Liver (tissue), 9 donors: ENCODE data around the gene SMIM36. TPM values are rescaled to one million over a fixed set of nuclear protein-coding genes. Genes with fewer than 3 reads are reported as not detected.
"Not testable (repeated sequence)": the region's sequence is repeated elsewhere in the genome, so short reads cannot be mapped to it uniquely, and the experiment has no call there.

ENCODE experiments used
- DNase-seq: peaks from one replicate; pipeline ENCODE4 v3.0.0-alpha.2; 2017; ENCODE audit warnings: low spot score
- H3K27ac ChIP-seq, 2 donors: one replicate each; pipeline ENCODE4 v1.7.0; 2013; ENCODE audit warnings: inconsistent platforms in 2 of 2, low read length in 2 of 2, control low read depth in 1 of 2, low read depth in 1 of 2, mild to moderate bottlenecking in 1 of 2
- H3K27me3 ChIP-seq, 4 donors: one replicate each; pipeline versions ENCODE4 v1.6.1 to v1.7.0; 2013; ENCODE audit warnings: low read length in 3 of 4, inconsistent platforms in 1 of 4, mild to moderate bottlenecking in 1 of 4, moderate library complexity in 1 of 4; ENCODE audit not compliant: control insufficient read depth in 4 of 4, insufficient read depth in 4 of 4
- H3K36me3 ChIP-seq, 4 donors: one replicate each; pipeline versions ENCODE4 v1.6.1 to v1.7.0; 2013; ENCODE audit warnings: low read length in 3 of 4, mild to moderate bottlenecking in 3 of 4, low read depth in 1 of 4, moderate library complexity in 1 of 4; ENCODE audit not compliant: control insufficient read depth in 4 of 4, insufficient read depth in 3 of 4
- H3K4me1 ChIP-seq, 4 donors: one replicate each; pipeline versions ENCODE4 v1.6.1 to v1.7.0; 2013; ENCODE audit warnings: low read length in 3 of 4, mild to moderate bottlenecking in 3 of 4, moderate library complexity in 1 of 4; ENCODE audit not compliant: control insufficient read depth in 4 of 4, insufficient read depth in 4 of 4
- H3K4me3 ChIP-seq, 3 donors: one replicate each; pipeline versions ENCODE4 v1.6.1 to v1.7.0; 2013; ENCODE audit warnings: low read length in 3 of 3, control low read depth in 1 of 3, low read depth in 1 of 3, mild to moderate bottlenecking in 1 of 3
- H3K9ac ChIP-seq, 2 donors: one replicate each; pipeline ENCODE4 v1.7.0; 2013; ENCODE audit warnings: low read length in 2 of 2, mild to moderate bottlenecking in 2 of 2, moderate library complexity in 2 of 2, control low read depth in 1 of 2, low read depth in 1 of 2
- H3K9me3 ChIP-seq, 4 donors: one replicate each; pipeline versions ENCODE4 v1.6.1 to v1.7.0; 2013; ENCODE audit warnings: low read length in 3 of 4; ENCODE audit not compliant: control insufficient read depth in 4 of 4
- ATF3 ChIP-seq: IDR thresholded peaks from 2 replicates; pipeline ENCODE4 v1.6.1; 2016; ENCODE audit warnings: antibody characterized with exemption
- CTCF ChIP-seq: fragments of 150-350 bp; IDR thresholded peaks from 2 replicates; pipeline ENCODE4 v1.5.1; 2017; ENCODE audit warnings: improper control_type of control experiment, low read depth, low read length; ENCODE audit not compliant: missing input control
- EGR1 ChIP-seq, 2 donors: IDR thresholded peaks; 2 replicates each; pipeline ENCODE4 v1.6.1; 2016 to 2018; ENCODE audit warnings: antibody characterized with exemption in 2 of 2, low read depth in 2 of 2
- FOXA1 ChIP-seq: IDR thresholded peaks from 2 replicates; pipeline ENCODE4 v1.6.1; 2016; ENCODE audit warnings: antibody characterized with exemption
- GABPA ChIP-seq, 2 donors: IDR thresholded peaks in 1 of 2; conservative IDR thresholded peaks in 1 of 2; 2 replicates each; pipeline ENCODE4 v1.6.1; 2016; ENCODE audit warnings: antibody characterized with exemption in 2 of 2, mild to moderate bottlenecking in 1 of 2, moderate library complexity in 1 of 2
- HNF4A ChIP-seq, 2 donors: conservative IDR thresholded peaks; 2 replicates each; pipeline ENCODE4 v1.6.1; 2016; ENCODE audit warnings: antibody characterized with exemption in 2 of 2, mild to moderate bottlenecking in 2 of 2
- HNF4G ChIP-seq: IDR thresholded peaks from 2 replicates; pipeline ENCODE4 v1.6.1; 2016; ENCODE audit warnings: antibody characterized with exemption
- JUND ChIP-seq, 2 donors: IDR thresholded peaks; 2 replicates each; pipeline ENCODE4 v1.6.1; 2016; ENCODE audit warnings: antibody characterized with exemption in 2 of 2
- NR2F2 ChIP-seq: IDR thresholded peaks from 2 replicates; pipeline ENCODE4 v1.6.1; 2016; ENCODE audit warnings: antibody characterized with exemption
- RAD21 ChIP-seq, 2 donors: IDR thresholded peaks; 2 replicates each; pipeline ENCODE4 v1.6.1; 2016; ENCODE audit warnings: antibody characterized with exemption in 2 of 2, mild to moderate bottlenecking in 2 of 2
- REST ChIP-seq: IDR thresholded peaks from 2 replicates; pipeline ENCODE4 v1.6.1; 2016; ENCODE audit warnings: antibody characterized with exemption, mild to moderate bottlenecking
- RXRA ChIP-seq, 2 donors: IDR thresholded peaks; 2 replicates each; pipeline ENCODE4 v1.6.1; 2017 to 2018; ENCODE audit warnings: antibody characterized with exemption in 2 of 2, mild to moderate bottlenecking in 1 of 2
- SP1 ChIP-seq: IDR thresholded peaks from 2 replicates; pipeline ENCODE4 v1.6.1; 2018; ENCODE audit warnings: antibody characterized with exemption, mild to moderate bottlenecking
- TAF1 ChIP-seq: conservative IDR thresholded peaks from 2 replicates; pipeline ENCODE4 v1.6.1; 2016; ENCODE audit warnings: antibody characterized with exemption, mild to moderate bottlenecking
- YY1 ChIP-seq: IDR thresholded peaks from 2 replicates; pipeline ENCODE4 v1.6.1; 2016; ENCODE audit warnings: antibody characterized with exemption, mild to moderate bottlenecking
- ZBTB33 ChIP-seq: IDR thresholded peaks from 2 replicates; pipeline ENCODE4 v1.6.1; 2016; ENCODE audit warnings: antibody characterized with exemption
- WGBS: extraction: QIAGEN DNeasy Blood & Tissue Kit; methylation state at CpG from one replicate; pipeline ENCODE4 v1.1.7; 2013; 5-methylcytosine and 5-hydroxymethylcytosine counted together
- polyA plus RNA-seq, 2 donors: library from polyadenylated mRNA; stranded (reverse) in 1 of 2; unstranded in 1 of 2; fragments of 200-250 nt in 1 of 2; fragments of >200 nt in 1 of 2; fragmentation: Nextera tagmentation in 1 of 2; extraction: Ambion mirVana in 1 of 2; gene quantifications; one replicate each; pipeline versions ENCODE4 v1.2.1 to v1.2.3, GENCODE V29; 2013 to 2015
- total RNA-seq, 2 donors: library from RNA; depleted of rRNA; stranded (reverse); fragments of >200 nt; gene quantifications; one replicate each; pipeline ENCODE4 v1.2.3, GENCODE V29; 2014
- donor health status: healthy.
- donor health status: healthy.
- donor health status: healthy.
- donor health status: healthy.
- donor health status: healthy.

SMIM36 gene
- total and polyA plus RNA-seq, 4 donors = not detected

- Histone ChIP-seq H3K36me3 (no peaks in the 10 kb centered on the region), H3K9me3 (no peaks in the 10 kb centered on the region), H3K27ac (peak overlapping the region in 1 of 2 donors; percentile 40), H3K27me3 (no peaks in the 10 kb centered on the region), H3K4me1 (peaks cover 2 to 11% (median 7%) of the 10 kb centered on the region in 4 donors), H3K9ac (no peak overlapping the region), H3K4me3 (no peak overlapping the region)
- TF ChIP-seq ATF3 = no peak
- no peak for TF ChIP-seq ZBTB33
- no peak for TF ChIP-seq EGR1 (IDR thresholded peaks at IDR 0.05; ENCODE audit: low read depth in 2 of 2)
- no peak for TF ChIP-seq RXRA (IDR thresholded peaks at IDR 0.05)
- TF ChIP-seq NR2F2 = no peak
- no peak for TF ChIP-seq TAF1
- TF ChIP-seq GABPA (IDR thresholded peaks at IDR 0.05 in 1 of 2, conservative IDR thresholded peaks at IDR 0.05 in 1 of 2) = no peak
- no peak for TF ChIP-seq HNF4G
- TF ChIP-seq SP1 = no peak
- TF ChIP-seq HNF4A (conservative IDR thresholded peaks at IDR 0.05) = no peak
- no peak for TF ChIP-seq FOXA1
- no peak for TF ChIP-seq JUND (IDR thresholded peaks at IDR 0.05)
- TF ChIP-seq CTCF = no peak
- no peak for DNase-seq
- 85% methylated on average over 4 of the region's 4 CpGs for WGBS
These were observed 78.8 kb downstream of the SMIM36 start for GRCh38 chr17:55432358-55433028.

GRCh38 chr17:55431914-55432313 lies 79.3 kb downstream of the SMIM36 start:
- H3K27ac ChIP-seq, H3K27me3 ChIP-seq, H3K4me3 ChIP-seq, DNase-seq, H3K9ac ChIP-seq, H3K9me3 ChIP-seq, H3K36me3 ChIP-seq: not testable (repeated sequence)
- peaks cover 2 to 11% (median 7%) of the 10 kb centered on the region in 4 donors for H3K4me1 ChIP-seq
- no CpG with 5 or more reads among the region's 1 CpG for WGBS

- whole genome bisulfite sequencing = 60% methylated on average over 4 of the region's 4 CpGs
- Histone ChIP-seq H3K27me3 (no peaks in the 10 kb centered on the region), H3K27ac (no peak overlapping the region)
These were observed 80.5 kb downstream of the SMIM36 start for GRCh38 chr17:55430541-55431288.

More at GRCh38 chr17:55430541-55431288, 80.5 kb downstream of the SMIM36 start:
- H3K4me1 ChIP-seq = peaks cover 2 to 11% (median 7%) of the 10 kb centered on the region in 4 donors
- H3K36me3 ChIP-seq = no peaks in the 10 kb centered on the region
- H3K9ac ChIP-seq = no peak overlapping the region
- no peak overlapping the region for H3K4me3 ChIP-seq
- DNase-seq = no peak
- TF ChIP-seq HNF4G (no peak), YY1 (no peak), RAD21 (IDR thresholded peaks at IDR 0.05) (no peak), GABPA (IDR thresholded peaks at IDR 0.05 in 1 of 2, conservative IDR thresholded peaks at IDR 0.05 in 1 of 2) (no peak), FOXA1 (no peak), RXRA (IDR thresholded peaks at IDR 0.05) (no peak), TAF1 (no peak), JUND (IDR thresholded peaks at IDR 0.05) (no peak), NR2F2 (no peak), CTCF (no peak), REST (no peak)
- no peaks in the 10 kb centered on the region for H3K9me3 ChIP-seq
